ENCODE results near the gene KCP. TPM values are rescaled to one million over a fixed set of nuclear protein-coding genes. Genes with fewer than 3 reads are reported as not detected.

KCP gene
- total RNA-seq, 1 donor from 2014 or later: 4.3 TPM

- Mint-ChIP-seq H3K27me3 (ENCODE audit: unreplicated experiment) (peaks cover 5% of the 10 kb centered on the region), H3K9me3 (ENCODE audit: unreplicated experiment) (peaks cover 4% of the 10 kb centered on the region), H3K27ac (ENCODE audit: unreplicated experiment) (no peak overlapping the region), H3K36me3 (ENCODE audit: low read depth, unreplicated experiment) (peaks cover 4% of the 10 kb centered on the region), H3K4me1 (ENCODE audit: unreplicated experiment) (no peaks in the 10 kb centered on the region), H3K4me3 (ENCODE audit: unreplicated experiment) (no peak overlapping the region)
- TF ChIP-seq CTCF (IDR thresholded peaks at IDR 0.05; ENCODE audit: unreplicated experiment): no peak
- DNase-seq (ENCODE audit: low spot score): no peak
These were observed 7.5 kb downstream of the KCP start for GRCh38 chr7:128902761-128903585.

DNA sequence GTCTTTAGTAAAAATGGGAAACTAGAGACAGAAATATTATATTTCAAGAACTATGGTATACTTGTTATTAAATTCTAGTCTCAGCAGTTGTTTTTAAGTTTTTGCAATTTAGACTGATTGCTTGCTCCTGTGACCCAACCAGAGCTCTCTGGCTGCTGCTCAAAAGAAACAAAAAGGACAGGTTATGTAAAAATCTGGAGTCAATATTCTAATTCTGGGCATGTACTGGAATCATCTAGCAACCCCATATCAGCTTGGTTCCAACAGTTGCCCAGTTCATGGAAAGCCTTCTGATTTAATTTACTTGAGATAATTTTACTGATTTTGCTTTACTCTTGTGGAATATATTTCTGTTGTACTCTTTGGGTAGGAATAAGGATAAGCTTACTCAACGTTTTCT, 10.3 kb downstream of the KCP start:
- Mint-ChIP-seq H3K4me1 (ENCODE audit: unreplicated experiment) (no peaks in the 10 kb centered on the region), H3K36me3 (ENCODE audit: low read depth, unreplicated experiment) (peaks cover 4% of the 10 kb centered on the region), H3K27me3 (ENCODE audit: unreplicated experiment) (peaks cover 2% of the 10 kb centered on the region), H3K9me3 (ENCODE audit: unreplicated experiment) (peaks cover 4% of the 10 kb centered on the region), H3K27ac (ENCODE audit: unreplicated experiment) (no peak overlapping the region), H3K4me3 (ENCODE audit: unreplicated experiment) (no peak overlapping the region)
- DNase-seq (ENCODE audit: low spot score): no peak
- TF ChIP-seq CTCF (IDR thresholded peaks at IDR 0.05; ENCODE audit: unreplicated experiment): no peak

- no peak for DNase-seq (ENCODE audit: low spot score)
- H3K4me3 Mint-ChIP-seq (ENCODE audit: unreplicated experiment): no peak overlapping the region
- peaks cover 4% of the 10 kb centered on the region for H3K36me3 Mint-ChIP-seq (ENCODE audit: low read depth, unreplicated experiment)
- no peaks in the 10 kb centered on the region for H3K4me1 Mint-ChIP-seq (ENCODE audit: unreplicated experiment)
- H3K27ac Mint-ChIP-seq (ENCODE audit: unreplicated experiment): no peak overlapping the region
- no peak for TF ChIP-seq CTCF (IDR thresholded peaks at IDR 0.05; ENCODE audit: unreplicated experiment)
- peaks cover 4% of the 10 kb centered on the region for H3K9me3 Mint-ChIP-seq (ENCODE audit: unreplicated experiment)
- H3K27me3 Mint-ChIP-seq (ENCODE audit: unreplicated experiment): peaks cover 1% of the 10 kb centered on the region
These were observed 11.1 kb downstream of the KCP start for GRCh38 chr7:128899392-128899791.

DNA sequence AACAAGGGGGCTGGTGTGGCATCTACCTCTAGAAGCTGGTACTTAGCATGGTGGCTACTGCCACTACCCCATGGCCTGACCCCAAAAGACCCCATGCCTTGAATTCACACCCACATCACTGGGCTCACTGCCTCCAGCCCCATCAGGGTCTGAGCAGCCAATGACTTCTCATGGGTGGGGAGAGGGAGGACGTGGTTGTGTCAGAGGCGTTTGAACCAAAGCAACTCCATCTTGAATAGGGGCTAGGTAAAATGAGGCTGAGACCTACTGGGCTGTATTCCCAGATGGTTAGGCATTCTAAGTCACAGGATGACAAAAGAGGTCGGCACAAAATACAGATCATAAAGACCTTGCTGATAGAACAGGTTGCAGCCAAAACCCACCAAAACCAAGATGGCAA, 15.2 kb downstream of the KCP start:
- Mint-ChIP-seq H3K4me1 (ENCODE audit: unreplicated experiment) (no peaks in the 10 kb centered on the region), H3K27me3 (ENCODE audit: unreplicated experiment) (peaks cover 1% of the 10 kb centered on the region), H3K4me3 (ENCODE audit: unreplicated experiment) (no peak overlapping the region), H3K9me3 (ENCODE audit: unreplicated experiment) (peaks cover 4% of the 10 kb centered on the region), H3K27ac (ENCODE audit: unreplicated experiment) (no peak overlapping the region), H3K36me3 (ENCODE audit: low read depth, unreplicated experiment) (no peaks in the 10 kb centered on the region)
- no peak for DNase-seq (ENCODE audit: low spot score)
- TF ChIP-seq CTCF (IDR thresholded peaks at IDR 0.05; ENCODE audit: unreplicated experiment): no peak

GRCh38 chr7:128894101-128894440, 16.4 kb downstream of the KCP start:
- no peak for TF ChIP-seq CTCF (IDR thresholded peaks at IDR 0.05; ENCODE audit: unreplicated experiment)
- DNase-seq (ENCODE audit: low spot score): no peak
- Mint-ChIP-seq H3K27me3 (ENCODE audit: unreplicated experiment) (peaks cover 1% of the 10 kb centered on the region), H3K9me3 (ENCODE audit: unreplicated experiment) (peaks cover 4% of the 10 kb centered on the region), H3K27ac (ENCODE audit: unreplicated experiment) (no peak overlapping the region), H3K4me1 (ENCODE audit: unreplicated experiment) (no peaks in the 10 kb centered on the region), H3K36me3 (ENCODE audit: low read depth, unreplicated experiment) (peaks cover 4% of the 10 kb centered on the region), H3K4me3 (ENCODE audit: unreplicated experiment) (no peak overlapping the region)

All from endothelial cell (in vitro differentiated cells).